Stimulated activated naive CD8-positive, alpha-beta T cell treated with anti-CD3 and anti-CD28 coated beads, Interleukin-15, Interleukin-2, amounts not matched to agents 100 U/mL and 50 U/mL, for 24 hours (primary cell): ENCODE measurements around the gene EPB41L3.
"Not testable (repeated sequence)": the region's sequence is repeated elsewhere in the genome, so short reads cannot be mapped to it uniquely, and the experiment has no call there.

Experiments used
- ATAC-seq: fragments of 150-1000 bp; cut with Tn5 transposase; one replicate; pipeline ENCODE4 v1.10.0; 2021
- DNase-seq: peaks from one replicate; pipeline ENCODE4 v3.0.0; 2021

The EPB41L3 gene

DNA sequence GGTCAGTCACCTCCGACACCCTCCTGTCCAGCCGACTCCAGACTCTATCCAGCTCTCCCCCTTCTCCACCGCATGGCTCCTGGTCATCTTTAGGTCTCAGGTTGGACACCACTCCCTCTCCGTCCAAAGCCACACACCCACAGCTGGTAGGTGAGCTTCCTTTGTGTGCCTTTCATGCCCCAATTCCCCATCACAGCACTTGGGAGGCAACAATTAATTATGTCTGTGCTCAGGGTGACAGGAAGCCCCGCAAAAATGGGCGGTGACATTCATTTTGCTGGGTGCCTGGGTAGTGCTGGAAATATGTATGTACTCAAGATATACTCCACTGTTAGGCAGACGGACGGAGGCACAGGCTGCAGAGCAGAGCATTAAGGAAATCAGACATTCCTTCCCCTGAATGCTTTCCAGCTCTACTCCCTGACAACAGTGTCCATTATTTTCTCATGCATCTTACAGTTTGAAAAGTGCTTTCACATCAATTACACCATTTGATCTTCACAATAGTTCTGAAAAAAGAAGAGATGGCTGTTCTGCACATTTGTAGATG, 13.1 kb downstream of the EPB41L3 start:
- no peak for DNase-seq
- ATAC-seq: no peak

DNA sequence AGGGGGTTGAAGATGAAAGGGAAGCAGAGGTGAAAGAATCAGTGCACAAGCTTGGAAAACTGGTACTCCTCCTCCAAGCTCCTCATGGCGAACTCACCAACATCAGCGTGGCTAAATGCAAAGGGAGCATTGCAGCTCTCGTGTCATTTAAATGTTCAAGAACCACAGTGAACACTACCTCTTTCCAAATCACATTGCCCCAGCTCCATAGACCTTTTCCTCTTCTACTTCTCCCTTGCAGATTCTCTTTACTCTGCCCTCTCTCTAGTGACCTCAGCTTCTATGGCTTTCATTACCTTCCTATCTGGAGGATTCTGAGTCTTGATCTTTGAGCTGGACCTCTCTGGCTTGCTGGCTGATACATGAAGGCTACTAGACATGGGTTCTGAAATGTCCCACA, 14.3 kb downstream of the EPB41L3 start:
- no peak for DNase-seq
- no peak for ATAC-seq

DNA sequence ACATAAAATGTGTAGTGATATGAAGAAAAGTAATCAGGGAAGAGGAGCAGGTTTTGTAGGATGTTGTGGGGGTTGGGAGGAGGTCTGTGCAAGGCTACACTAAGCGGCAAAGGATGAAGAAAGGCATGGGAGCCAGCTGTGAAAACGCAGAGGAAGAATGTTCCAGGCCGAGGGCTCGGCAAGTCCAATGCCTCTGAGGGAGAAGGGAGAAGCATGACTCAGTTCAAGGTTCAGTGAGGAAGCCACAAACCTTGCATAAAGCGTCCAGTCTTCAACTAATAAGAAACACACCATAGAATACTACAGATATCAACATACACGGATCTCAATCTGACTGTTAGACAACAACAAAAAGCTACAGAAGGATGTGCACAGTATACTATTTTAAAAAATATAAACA, 16.2 kb downstream of the EPB41L3 start:
- no peak for DNase-seq
- no peak for ATAC-seq

DNA sequence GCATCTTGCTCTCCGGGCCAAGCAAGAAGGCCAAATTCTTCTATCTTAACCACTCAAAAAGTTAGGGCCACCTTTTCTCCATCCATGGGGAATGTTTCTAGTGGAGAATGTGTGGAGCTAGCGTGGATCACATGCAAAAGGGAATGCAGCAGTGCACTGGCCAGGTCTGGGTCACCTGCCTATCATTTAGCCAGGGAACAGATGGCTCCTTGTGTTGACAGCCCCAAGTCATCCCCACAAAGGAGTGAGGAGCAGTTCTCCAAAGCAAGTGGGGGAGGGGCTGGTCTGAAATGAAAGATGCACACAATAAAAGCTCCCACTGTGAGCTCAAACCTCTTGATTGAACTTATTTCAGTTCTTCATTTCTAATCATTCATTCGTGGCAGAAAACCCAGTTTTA, 19.1 kb downstream of the EPB41L3 start:
- no peak for DNase-seq
- ATAC-seq: no peak

DNA sequence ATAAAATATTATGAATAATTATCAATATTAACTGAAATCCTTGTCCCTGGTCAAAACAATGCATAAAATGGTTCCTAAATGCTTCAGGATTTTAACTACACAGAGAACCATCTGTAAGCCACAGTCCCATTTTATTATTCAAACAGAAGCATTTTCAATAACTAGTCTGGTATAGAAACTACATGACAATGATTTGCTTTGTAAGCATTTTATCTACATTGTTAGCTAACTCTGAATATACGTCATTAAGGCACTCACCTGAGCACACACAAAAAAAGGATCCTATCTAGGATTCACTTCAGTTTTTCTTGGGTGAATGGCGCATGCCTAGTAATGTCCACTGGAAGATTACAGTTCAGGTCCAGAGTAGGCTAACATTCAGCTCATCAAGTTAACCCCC, 22.8 kb downstream of the EPB41L3 start:
- no peak for DNase-seq
- no peak for ATAC-seq

DNA sequence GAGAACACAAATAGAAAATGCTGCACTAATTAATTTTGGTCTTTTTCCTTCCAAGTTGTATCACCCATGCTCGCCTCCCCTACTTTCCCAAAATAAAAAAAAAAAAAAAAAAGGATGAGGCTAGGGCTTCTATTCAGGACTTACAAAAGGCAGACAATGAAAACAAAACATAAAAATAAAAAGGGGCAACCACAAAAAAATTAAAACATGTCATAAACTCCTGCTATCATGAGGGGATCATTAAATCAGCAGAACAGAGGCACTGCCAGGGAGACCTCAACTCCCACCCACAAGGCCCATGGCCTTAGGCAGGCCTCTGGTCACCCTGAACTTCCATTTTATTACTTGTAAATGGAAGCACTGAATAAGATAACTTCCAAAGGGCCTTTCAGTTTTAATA, 23.3 kb downstream of the EPB41L3 start:
- ATAC-seq: no peak
- DNase-seq: no peak

DNA sequence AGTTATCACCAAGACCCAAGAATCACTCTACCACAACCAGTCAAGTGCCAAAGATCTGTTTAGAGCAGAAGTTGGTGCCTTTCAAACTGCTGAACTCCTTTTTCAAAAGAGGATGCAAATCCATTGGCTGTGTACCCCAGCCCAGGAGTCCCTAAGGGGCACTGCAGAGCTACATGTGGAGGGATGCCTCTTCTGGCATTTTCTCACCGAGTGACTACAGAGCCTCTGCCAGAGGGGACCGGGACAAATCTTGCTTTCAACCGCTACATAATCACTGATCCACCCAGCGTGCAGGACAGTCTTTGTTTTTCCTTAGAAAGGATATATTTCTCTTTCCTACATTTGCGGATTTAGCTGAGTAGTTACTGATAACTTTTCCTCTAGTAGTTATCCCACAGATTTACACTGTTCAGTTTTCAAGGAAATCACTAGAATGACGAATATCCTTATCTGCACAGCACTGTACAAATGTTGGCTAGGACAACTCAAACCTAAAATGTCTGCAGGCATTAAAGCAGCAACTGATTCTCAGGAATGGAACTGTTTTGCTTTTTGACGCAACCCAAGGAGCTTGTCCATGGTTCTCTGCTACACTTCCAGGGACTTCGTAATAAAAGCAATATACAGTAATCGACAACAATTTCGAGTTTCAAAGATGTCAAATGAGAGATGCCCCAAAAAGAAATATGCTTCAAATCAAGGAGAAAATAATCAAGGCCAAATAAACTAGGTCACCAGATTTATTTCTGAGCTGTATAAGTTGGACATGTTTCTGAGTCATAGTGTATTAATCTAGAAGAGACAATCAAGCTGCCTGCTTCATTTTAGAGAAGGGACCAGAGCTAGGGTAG, 24.1 kb downstream of the EPB41L3 start:
- DNase-seq (no peak), ATAC-seq (no peak)

DNA sequence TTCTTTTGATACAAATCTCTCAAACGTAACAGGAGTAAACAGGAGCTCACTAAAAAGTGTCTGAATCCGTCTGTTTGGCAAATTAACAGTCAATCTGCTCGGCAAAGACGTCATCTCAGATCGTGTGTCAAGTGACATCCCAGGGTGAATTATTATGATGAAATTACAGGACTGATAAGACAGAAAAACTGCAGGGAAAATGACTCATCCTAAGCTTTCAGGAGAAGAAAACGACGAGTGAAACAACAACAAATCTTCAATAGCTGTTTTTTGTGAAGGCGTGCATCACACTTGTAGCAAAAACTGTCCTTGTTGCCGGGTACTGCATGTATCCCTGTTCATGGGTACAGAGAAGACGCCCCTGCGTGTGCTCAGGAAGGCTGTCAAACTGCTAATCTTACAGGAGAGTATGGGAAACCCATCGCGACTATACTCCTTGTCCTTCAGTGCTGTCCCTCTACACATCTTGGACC, 24.9 kb downstream of the EPB41L3 start:
- DNase-seq: no peak
- ATAC-seq: no peak

DNA sequence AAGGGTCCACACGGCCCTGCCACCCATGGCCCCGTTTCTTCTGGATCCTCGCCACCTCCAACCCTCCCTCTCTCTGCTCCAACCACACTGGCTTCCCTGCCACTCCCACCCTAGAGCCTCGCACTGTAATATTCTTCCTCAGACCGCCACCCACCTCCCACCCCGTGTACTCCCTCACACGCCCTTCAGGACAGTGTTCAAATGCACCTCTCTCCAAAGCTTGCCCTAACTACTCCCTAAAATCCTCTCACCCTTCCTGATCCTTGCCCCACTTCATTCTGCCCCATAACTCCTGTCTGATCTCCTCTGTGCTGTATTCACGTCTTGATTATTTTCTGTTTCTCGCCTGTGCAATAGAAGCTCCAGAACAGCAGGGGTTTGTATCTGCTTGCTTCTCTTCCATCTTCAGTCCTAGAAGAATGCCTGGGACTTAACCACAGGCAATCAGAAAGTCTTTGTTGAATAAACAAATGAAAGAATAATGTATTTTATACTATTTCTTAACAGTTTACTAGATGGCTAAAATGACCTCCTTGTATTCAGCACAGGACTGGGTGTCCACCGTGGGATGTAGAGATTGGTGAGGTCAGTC, 25.5 kb downstream of the EPB41L3 start:
- ATAC-seq: no peak
- no peak for DNase-seq

DNA sequence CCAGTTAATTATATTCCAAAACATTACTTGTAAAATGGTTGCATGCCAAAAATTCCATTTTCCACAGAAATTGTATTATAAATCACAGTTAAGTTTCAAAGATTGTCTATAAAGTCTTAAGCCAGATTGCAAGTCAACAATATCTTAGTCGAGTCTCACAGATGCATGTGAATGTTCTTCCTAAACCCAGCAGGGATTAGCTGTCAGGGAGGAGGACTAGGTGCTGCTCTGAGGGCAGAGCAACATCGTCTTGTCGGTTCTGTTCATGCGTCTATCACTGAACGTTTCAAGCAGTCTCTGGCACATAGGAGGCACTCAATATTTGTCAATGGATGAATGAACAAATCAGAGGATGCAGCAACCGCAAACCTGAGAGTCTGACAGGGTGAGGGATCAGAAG, 27.0 kb downstream of the EPB41L3 start:
- ATAC-seq (no peak), DNase-seq (no peak)

DNA sequence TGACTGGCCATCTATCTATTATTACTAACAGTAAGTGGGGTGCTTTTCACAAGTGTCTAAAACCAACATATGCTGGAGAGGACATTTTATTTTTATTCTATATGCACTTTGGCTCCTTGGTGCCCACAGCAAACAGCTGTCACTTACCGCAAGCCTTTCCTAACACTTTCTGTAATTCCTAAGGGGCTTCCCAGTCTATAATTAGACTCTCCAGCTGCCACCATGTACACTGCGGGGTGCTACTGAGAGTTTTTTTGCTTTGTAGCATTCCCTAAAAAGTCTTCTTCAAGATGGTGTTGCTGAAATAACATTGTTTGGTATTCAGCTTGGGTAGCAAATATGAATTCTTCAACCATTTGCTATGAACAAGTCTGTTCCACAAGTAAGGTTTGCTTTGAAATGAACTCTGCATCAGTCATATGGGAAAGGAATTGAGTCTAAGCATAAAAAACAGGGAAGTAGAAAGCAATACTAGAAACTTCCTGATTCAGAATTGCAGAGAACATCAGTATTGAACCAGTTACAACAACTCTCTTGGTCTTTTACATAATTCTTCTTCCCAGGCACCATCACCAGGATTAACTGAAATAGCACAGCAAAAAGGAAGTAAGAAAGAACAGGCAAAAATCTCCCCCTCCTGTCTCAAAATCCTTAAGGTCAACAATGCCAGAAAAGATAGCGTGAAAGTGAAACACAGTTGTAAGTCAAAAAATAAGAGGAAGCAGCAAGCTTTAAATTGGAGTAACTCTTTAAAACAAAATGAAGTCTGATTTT, 28.6 kb downstream of the EPB41L3 start:
- no peak for DNase-seq
- no peak for ATAC-seq

DNA sequence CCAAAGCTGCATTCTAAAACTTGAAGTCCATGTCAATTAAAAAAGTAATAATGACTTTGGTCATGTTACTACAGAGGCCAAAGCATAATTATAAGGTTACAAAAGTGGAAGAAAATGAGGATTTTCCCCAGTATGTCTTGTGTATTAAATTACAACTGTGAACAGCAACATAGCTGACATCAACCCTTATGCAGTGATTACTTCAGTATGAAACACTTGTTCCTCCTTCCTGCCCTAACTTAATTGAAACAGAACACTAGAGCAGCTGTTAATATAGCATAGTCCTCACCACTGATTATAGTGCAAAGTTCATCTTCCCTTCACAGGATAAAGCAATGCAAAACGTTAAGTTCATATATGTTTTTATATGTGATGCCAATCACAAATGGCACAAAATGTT, 29.9 kb downstream of the EPB41L3 start:
- ATAC-seq: no peak
- no peak for DNase-seq

DNA sequence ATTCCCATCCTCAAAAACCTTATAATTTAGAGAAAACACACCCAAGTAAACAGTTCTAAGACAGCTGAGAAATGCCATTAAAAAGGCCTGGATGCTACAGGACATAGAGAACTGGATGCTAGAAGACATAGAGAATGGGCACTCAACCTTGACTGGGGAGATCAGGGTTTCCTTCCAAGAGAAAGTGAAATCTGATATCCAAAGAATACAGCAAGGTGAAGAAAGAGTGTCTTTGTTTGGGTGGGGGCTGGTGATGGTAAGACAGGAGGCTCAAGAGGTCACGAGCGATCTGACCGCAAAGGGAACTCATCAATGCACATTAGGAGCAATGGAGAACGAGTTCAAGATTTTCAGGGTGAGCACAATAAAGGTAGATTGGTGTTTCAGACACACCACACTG, 31.6 kb downstream of the EPB41L3 start:
- ATAC-seq (no peak), DNase-seq (no peak)

DNA sequence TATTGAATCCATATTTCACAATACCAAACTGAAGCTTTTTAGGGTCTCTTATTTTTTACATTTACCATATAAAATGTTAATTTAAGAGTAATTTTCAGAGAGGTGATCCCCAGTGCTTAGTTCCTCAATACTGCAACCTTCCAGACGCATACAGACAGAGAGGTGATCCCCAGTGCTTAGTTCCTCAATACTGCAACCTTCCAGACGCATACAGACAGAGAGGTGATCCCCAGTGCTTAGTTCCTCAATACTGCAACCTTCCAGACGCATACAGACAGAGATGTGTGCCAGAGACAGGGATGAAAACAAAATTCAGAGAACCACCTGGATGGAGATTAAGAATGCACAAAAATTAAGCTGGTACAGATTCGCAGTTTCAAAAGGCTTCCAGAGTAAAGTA, 32.3 kb downstream of the EPB41L3 start:
- not testable (repeated sequence) for ATAC-seq, DNase-seq

DNA sequence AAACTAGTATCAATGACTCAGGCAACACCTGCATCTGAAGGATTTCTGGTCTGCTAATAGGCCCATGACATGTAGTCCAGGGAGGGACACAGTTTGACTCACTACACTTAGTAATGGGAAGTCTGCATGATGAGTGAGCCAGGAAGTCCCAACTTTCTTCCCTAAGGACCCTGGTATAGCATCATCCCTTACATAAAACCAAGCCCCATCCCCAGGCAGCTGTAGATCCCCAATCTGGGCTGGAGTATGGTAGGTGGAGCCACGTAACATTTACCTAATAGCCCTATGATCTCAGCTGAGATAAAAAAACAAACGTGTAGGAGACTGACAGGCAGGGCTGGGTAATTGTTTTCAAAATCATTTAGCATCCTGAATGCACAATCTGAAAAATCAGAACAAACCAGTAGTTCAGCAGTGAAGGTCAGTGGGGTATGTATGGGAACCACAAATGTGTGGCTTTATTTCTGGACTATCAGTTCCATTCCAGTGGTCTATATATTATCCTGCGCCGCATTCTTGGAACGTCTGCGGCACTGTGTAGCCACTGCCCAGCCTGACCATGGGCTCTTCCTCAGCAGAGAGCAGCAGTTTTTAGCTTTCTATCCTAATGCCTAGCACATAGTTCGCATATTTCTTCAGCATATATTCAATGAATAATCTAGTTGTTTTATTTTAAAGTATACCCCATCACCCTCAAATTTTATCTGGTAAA, 33.5 kb downstream of the EPB41L3 start:
- no peak for DNase-seq
- ATAC-seq: no peak

DNA sequence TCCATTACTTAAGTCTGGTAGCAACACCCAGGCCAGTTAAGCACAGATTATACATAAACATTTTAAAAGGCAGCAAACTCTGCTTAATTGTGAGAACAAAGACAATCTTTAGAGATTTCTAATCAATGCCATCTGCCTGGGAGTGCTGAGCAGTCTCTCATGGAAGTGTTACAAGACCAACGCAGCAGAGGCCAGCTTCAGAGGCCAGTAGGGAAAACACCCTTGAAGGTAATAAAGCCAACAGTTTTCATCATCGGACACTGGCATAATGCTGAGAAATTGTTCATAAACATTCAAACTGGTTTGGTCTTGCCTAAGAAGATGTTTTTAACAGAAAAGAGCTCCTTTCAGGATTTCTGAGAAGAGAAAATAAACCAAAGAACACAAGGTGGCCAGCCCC, 35.0 kb downstream of the EPB41L3 start:
- ATAC-seq (no peak), DNase-seq (no peak)

DNA sequence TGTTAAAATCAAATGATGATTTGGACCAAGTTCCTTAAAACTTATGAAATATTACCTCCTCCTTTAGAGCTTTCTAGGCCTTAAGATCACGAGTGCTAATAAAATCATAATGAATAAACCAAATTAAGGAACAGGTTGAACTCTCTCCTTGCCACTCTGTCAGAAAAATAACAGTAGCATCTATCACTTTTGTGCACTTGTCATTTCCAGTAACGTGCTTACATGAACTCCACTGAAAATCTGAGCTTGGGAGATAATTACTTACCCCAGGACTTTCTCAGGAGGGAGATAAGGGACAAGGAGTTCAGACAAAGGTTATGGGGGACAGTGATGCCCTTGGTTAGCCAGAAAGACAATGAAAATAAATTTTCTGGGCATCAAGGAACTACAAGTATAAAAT, 36.0 kb downstream of the EPB41L3 start:
- no peak for ATAC-seq
- DNase-seq: no peak

DNA sequence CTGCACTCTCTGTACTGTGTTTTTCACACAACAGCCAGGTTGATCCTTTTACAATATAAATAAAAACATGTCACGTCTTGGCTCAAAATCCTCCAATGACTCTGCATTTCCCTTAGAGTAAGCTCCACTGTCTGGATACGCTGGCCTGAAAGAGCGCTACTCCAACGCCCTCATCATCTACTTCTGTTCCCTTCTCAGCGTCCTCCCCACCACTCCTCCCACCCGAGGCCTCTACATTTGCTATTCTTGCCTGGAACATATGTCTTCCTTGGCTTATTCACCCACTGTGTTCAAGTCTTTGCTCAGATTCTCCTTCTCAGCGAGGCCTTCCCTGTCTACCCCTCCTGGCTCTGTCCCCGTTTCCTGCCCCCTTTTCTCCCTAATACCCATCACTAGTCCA, 37.6 kb downstream of the EPB41L3 start:
- DNase-seq (no peak), ATAC-seq (no peak)

DNA sequence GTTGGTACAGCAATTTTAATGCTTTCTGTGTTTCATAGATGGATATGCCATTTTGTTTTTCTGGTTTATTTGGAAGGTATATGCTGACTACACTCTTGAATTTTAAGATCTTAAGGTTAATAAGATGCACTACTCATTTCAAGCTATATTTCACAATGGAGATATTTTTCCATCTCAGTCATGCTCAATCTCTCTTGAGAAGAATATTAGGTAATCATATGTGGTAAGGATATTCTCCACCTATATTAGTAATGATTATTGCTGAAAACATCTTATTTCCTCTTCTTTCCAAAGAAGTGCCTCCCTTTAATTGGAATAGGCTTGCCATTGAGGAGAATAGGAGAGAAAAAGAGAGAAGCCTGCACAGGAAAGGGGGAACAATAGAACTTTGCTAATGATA, 40.1 kb downstream of the EPB41L3 start:
- DNase-seq (no peak), ATAC-seq (no peak)

DNA sequence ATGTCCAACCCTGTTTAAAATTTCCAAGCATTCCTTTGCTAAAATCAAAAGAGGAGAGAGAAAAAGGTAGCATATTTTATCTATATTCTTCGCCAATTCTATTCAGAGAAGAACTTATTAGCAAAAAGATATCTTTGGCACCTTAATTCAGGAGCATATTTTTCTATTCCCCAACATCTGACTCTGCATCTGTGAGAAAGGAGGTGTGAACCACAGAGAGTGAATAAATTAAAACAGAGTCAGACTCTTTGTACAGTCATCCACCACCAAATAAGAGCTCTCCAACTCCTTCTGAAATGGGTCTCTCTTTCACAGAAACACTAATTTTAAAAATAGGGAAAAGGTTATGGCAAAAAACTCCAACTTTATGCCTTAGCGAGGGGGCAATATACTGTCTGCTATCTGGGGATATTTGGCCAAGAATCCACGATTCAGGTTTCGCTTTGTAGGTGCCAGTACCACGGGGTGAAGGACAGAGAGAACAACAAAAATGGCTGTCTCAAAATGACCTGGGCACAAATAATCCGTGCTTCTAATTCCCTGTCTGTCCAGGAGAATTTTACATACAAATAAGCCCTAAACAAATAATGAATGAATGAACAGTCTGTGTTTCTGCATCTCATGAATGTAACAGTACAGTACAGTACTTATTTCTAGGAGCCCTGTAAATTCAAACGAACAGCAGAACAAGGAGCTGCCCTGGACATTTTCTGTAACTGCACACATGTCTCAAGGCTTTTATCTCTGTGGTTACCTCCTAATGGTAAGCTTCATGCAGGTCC, 43.4 kb downstream of the EPB41L3 start:
- no peak for ATAC-seq
- DNase-seq: no peak

DNA sequence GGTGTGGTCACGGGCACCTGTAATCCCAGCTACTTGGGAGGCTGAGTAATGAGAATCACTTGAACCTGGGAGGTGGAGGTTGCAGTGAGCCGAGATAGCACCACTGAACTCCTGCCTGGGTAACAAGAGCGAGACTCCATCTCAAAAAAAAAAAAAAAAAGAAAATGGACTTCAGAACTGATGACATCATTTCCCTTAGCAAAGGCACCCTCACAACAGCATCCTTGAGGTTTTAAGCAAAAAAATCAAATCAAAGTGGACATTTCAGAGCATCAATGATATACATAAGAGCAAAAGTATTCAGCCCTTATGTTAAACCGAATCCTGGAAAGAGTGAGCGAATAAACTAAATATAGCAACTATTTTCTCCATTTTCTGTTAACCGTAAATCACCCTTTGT, 45.3 kb downstream of the EPB41L3 start:
- DNase-seq: no peak
- no peak for ATAC-seq
